ENCODE data around the gene ATP6V1B1. TPM values are rescaled to one million over a fixed set of nuclear protein-coding genes. Genes with fewer than 3 reads are reported as not detected.

Gene ATP6V1B1
- total RNA-seq, 4 donors from 2014 or later: 0.46 TPM; not detected in 3

GRCh38 chr2:70888366-70888922, 47.3 kb upstream of the ATP6V1B1 start:
- no peak for TF ChIP-seq EP300 (IDR thresholded peaks at IDR 0.05)
- TF ChIP-seq, protein P1, sequence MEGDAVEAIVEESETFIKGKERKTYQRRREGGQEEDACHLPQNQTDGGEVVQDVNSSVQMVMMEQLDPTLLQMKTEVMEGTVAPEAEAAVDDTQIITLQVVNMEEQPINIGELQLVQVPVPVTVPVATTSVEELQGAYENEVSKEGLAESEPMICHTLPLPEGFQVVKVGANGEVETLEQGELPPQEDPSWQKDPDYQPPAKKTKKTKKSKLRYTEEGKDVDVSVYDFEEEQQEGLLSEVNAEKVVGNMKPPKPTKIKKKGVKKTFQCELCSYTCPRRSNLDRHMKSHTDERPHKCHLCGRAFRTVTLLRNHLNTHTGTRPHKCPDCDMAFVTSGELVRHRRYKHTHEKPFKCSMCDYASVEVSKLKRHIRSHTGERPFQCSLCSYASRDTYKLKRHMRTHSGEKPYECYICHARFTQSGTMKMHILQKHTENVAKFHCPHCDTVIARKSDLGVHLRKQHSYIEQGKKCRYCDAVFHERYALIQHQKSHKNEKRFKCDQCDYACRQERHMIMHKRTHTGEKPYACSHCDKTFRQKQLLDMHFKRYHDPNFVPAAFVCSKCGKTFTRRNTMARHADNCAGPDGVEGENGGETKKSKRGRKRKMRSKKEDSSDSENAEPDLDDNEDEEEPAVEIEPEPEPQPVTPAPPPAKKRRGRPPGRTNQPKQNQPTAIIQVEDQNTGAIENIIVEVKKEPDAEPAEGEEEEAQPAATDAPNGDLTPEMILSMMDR (IDR thresholded peaks at IDR 0.05): no peak
- no peak for TF ChIP-seq POLR2A (IDR thresholded peaks at IDR 0.05)
- no peak for TF ChIP-seq POLR2AphosphoS5 (IDR thresholded peaks at IDR 0.05)
- H3K27me3 ChIP-seq: peaks cover 100% of the 10 kb centered on the region
- H3K4me1 ChIP-seq: peaks cover 0 to 30% (median 19%) of the 10 kb centered on the region in 3 donors
- 3 to 8% methylated on average over 8 to 27 of the region's 27 CpGs for WGBS, 2 donors (ENCODE audit: low coverage in 1 of 2)
- no peak for ATAC-seq
- H3K36me3 ChIP-seq: no peaks in the 10 kb centered on the region
- peaks cover 0 to 2% (median 0%) of the 10 kb centered on the region in 3 donors for H3K9me3 ChIP-seq
- peak overlapping the region in 1 of 2 donors; percentile 27 for H3K4me3 ChIP-seq
- H3K27ac ChIP-seq: peak overlapping the region in 1 of 4 donors; percentile 10

GRCh38 chr2:70888923-70889715, 46.6 kb upstream of the ATP6V1B1 start:
- no peaks in the 10 kb centered on the region for H3K36me3 ChIP-seq
- peak overlapping the region in 1 of 2 donors; percentile 27 for H3K4me3 ChIP-seq
- TF ChIP-seq POLR2AphosphoS5 (IDR thresholded peaks at IDR 0.05): no peak
- TF ChIP-seq, protein P1 (IDR thresholded peaks at IDR 0.05): peak in 1 of 4 experiments; percentile 10
- peak overlapping the region in 1 of 4 donors; percentile 10 for H3K27ac ChIP-seq
- peaks cover 0 to 30% (median 19%) of the 10 kb centered on the region in 3 donors for H3K4me1 ChIP-seq
- ATAC-seq: peak; percentile 16
- WGBS, 2 donors (ENCODE audit: low coverage in 1 of 2): 22 to 25% methylated on average over 7 to 20 of the region's 70 CpGs
- H3K9me3 ChIP-seq: no peaks in the 10 kb centered on the region
- H3K27me3 ChIP-seq: peaks cover 100% of the 10 kb centered on the region

- no peak overlapping the region for H3K4me3 ChIP-seq
- peaks cover 0 to 30% (median 19%) of the 10 kb centered on the region in 3 donors for H3K4me1 ChIP-seq
- WGBS, 2 donors (ENCODE audit: low coverage in 1 of 2): 33 to 42% methylated on average over 1 to 5 of the region's 5 CpGs
- no peaks in the 10 kb centered on the region for H3K36me3 ChIP-seq
- H3K27me3 ChIP-seq: peaks cover 100% of the 10 kb centered on the region
- H3K9me3 ChIP-seq: no peaks in the 10 kb centered on the region
- no peak overlapping the region for H3K27ac ChIP-seq
- TF ChIP-seq POLR2AphosphoS5 (IDR thresholded peaks at IDR 0.05): no peak
- TF ChIP-seq EP300 (IDR thresholded peaks at IDR 0.05): no peak
- TF ChIP-seq POLR2A (IDR thresholded peaks at IDR 0.05): no peak
- TF ChIP-seq, protein P1 (IDR thresholded peaks at IDR 0.05): no peak
- no peak for ATAC-seq
These were observed 46.0 kb upstream of the ATP6V1B1 start for GRCh38 chr2:70889716-70890037.

GRCh38 chr2:70890469-70891065, 45.1 kb upstream of the ATP6V1B1 start:
- no peak for ATAC-seq
- H3K27ac ChIP-seq: peak overlapping the region in 1 of 4 donors; percentile 7
- peaks cover 0 to 30% (median 19%) of the 10 kb centered on the region in 3 donors for H3K4me1 ChIP-seq
- TF ChIP-seq POLR2AphosphoS5 (IDR thresholded peaks at IDR 0.05): no peak
- TF ChIP-seq POLR2A (IDR thresholded peaks at IDR 0.05): no peak
- TF ChIP-seq, protein P1 (IDR thresholded peaks at IDR 0.05): no peak
- TF ChIP-seq EP300 (IDR thresholded peaks at IDR 0.05): no peak
- peaks cover 100% of the 10 kb centered on the region for H3K27me3 ChIP-seq
- H3K36me3 ChIP-seq: no peaks in the 10 kb centered on the region
- 47 to 57% methylated on average over 2 to 3 of the region's 5 CpGs for WGBS, 2 donors (ENCODE audit: low coverage in 1 of 2)
- no peaks in the 10 kb centered on the region for H3K9me3 ChIP-seq
- H3K4me3 ChIP-seq: no peak overlapping the region
